Right lobe of liver (tissue), 5 donors: ENCODE data around the gene MYH14. TPM values are rescaled to one million over a fixed set of nuclear protein-coding genes. Genes with fewer than 3 reads are reported as not detected.

Source experiments
- small RNA-seq, 2 experiments: library from RNA; depleted of rRNA; stranded (forward); fragments of <200 nt; gene quantifications; one replicate each; pipeline ENCODE3, GENCODE V24; 2016
- total RNA-seq, 6 experiments: library from RNA; depleted of rRNA in 2 of 6; stranded (reverse); fragments of >200 nt in 2 of 6; fragmentation: NEBNext Ultra II Directional in 3 of 6; extraction: Animal tissue kit (Norgen Biotek cat#: 25700) in 3 of 6; gene quantifications; one replicate each; pipeline versions ENCODE4 v1.1.0 to v1.2.4, GENCODE V29; 2016 to 2023
- donor health status: DM: no; HTN: no; CAD: no.
- donor health status: DM: no; HTN: no; CAD: no.
- donor health status: DM: no; HTN: yes; CAD: no.
- donor health status: DM: no; HTN: yes; CAD: no.

MYH14 gene
- total RNA-seq, 6 experiments from 2014 or later = 49.1 to 89.0 (median 65.8) TPM

Small RNA genes lying within 50 kb of the gene (small RNA-seq; reads per million reads assigned to genes)
- gene RF00017 = 0 reads per million in 2 experiments

Other genes with a start within 250 kb of the MYH14 start
- gene SIGLEC11, start 242.4 kb upstream of the MYH14 start, total RNA-seq = 1 to 10 TPM in 5 of 6 experiments, under 1 TPM in 1; 0.74 to 3.0 (median 1.7) TPM
- gene VRK3, start 178.2 kb upstream of the MYH14 start, total RNA-seq = 10 to 100 TPM; 29.6 to 44.2 (median 33.0) TPM
- 1 to 10 TPM; 3.1 to 6.0 (median 3.6) TPM for gene ZNF473, start 177.6 kb upstream of the MYH14 start, total RNA-seq
- not detected for gene IZUMO2, start 40.3 kb upstream of the MYH14 start, total RNA-seq
- 1 to 10 TPM in 5 of 6 experiments, under 1 TPM in 1; 0.92 to 3.0 (median 2.3) TPM for gene KCNC3, start 125.8 kb downstream of the MYH14 start, total RNA-seq
- gene NAPSA, start 162.0 kb downstream of the MYH14 start, total RNA-seq = 1 to 10 TPM in 3 of 6 experiments, under 1 TPM in 3; 0.19 to 2.2 (median 1.0) TPM
- 10 to 100 TPM; 23.6 to 57.9 (median 33.8) TPM for gene NR1H2, start 172.8 kb downstream of the MYH14 start, total RNA-seq
- gene POLD1, start 180.7 kb downstream of the MYH14 start, total RNA-seq = 10 to 100 TPM in 2 of 6 experiments, 1 to 10 TPM in 4; 6.2 to 13.1 (median 9.2) TPM
- under 1 TPM in 1 of 6 experiments, not detected in 5; 0.51 TPM for gene SPIB, start 215.3 kb downstream of the MYH14 start, total RNA-seq
- under 1 TPM in 3 of 6 experiments, not detected in 3; 0.12 to 0.56 (median 0.30) TPM for gene MYBPC2, start 229.3 kb downstream of the MYH14 start, total RNA-seq